Gastroesophageal sphincter (tissue), 3 donors: ENCODE measurements around the gene CFAP410.

Experiments used
- CTCF ChIP-seq, 4 experiments: fragments of 200-600 bp in 2 of 4; fragments of 450-650 bp in 2 of 4; sonication (generic) in 1 of 4; IDR thresholded peaks; one replicate each; pipeline ENCODE4 v1.5.1; 2017 to 2019; ENCODE audit warnings: antibody characterized with exemption in 4 of 4, mild to moderate bottlenecking in 2 of 4, moderate library complexity in 2 of 4
- EP300 ChIP-seq: sonication (generic); formaldehyde crosslinking; IDR thresholded peaks from one replicate; pipeline ENCODE4 v1.6.1; 2017; ENCODE audit warnings: antibody characterized with exemption, mild to moderate bottlenecking
- POLR2A ChIP-seq, 2 donors: fragments of 450-650 bp; IDR thresholded peaks; one replicate each; pipeline ENCODE4 v1.6.1; 2017; ENCODE audit warnings: antibody characterized with exemption in 2 of 2, mild to moderate bottlenecking in 2 of 2, moderate library complexity in 1 of 2
- POLR2AphosphoS5 ChIP-seq: sonication (generic); formaldehyde crosslinking; IDR thresholded peaks from one replicate; pipeline ENCODE4 v1.6.1; 2017; ENCODE audit warnings: antibody characterized with exemption

- no peak for TF ChIP-seq CTCF (IDR thresholded peaks at IDR 0.05)
- TF ChIP-seq POLR2A (IDR thresholded peaks at IDR 0.05), result no peak
- TF ChIP-seq POLR2AphosphoS5, result no peak
- TF ChIP-seq EP300, result no peak
Measured at GRCh38 chr21:44289381-44290010, 49.7 kb downstream of the CFAP410 start.
